ENCODE results near the gene RASA1. TPM values are rescaled to one million over a fixed set of nuclear protein-coding genes. Genes with fewer than 3 reads are reported as not detected.
A peak's percentile ranks its signal among the peaks of the same experiment; 100 is the strongest.

RASA1 gene
- total RNA-seq, 1 experiment from 2014 or later: 29.6 TPM

DNA sequence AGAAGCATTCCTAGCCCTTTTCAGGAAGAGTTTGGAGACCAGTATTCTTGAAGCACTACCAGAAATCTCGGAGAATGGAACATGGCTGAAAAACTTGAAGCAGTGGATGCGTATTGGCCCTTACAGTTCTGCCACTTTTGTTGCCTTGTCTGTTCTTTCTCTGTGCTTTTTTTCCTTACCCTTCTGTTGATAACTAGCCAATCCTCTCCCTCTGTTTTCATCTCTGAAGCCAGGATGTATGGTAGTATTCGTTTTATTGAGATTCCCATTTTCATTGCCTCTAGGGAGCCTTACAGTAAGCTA is 145.6 kb downstream of the RASA1 start:
- H3K23me2 ChIP-seq (ENCODE audit: insufficient read length, low read depth, low read length, poor library complexity, severe bottlenecking): peaks cover 6% of the 10 kb centered on the region
- H2BK12ac ChIP-seq (ENCODE audit: insufficient read length, low read depth, low read length): no peak overlapping the region
- no peaks in the 10 kb centered on the region for H3K9me3 ChIP-seq (ENCODE audit: control insufficient read depth, low read depth, low read length)
- no peak overlapping the region for H2BK120ac ChIP-seq (ENCODE audit: low read depth, low read length, poor library complexity, severe bottlenecking)
- no peak overlapping the region for H3K14ac ChIP-seq (ENCODE audit: insufficient read depth, low read length)
- H2BK20ac ChIP-seq (ENCODE audit: low read depth, low read length, poor library complexity, severe bottlenecking): no peak overlapping the region
- no peak overlapping the region for H2AK5ac ChIP-seq (ENCODE audit: insufficient read length, low read length)
- peak overlapping the region; percentile 25 for H2AFZ ChIP-seq (ENCODE audit: low read length)
- WGBS (ENCODE audit: extremely low coverage, insufficient read length, low lambda C conversion rate): no CpG with 5 or more reads among the region's 3 CpGs
- no peak overlapping the region for H4K5ac ChIP-seq (ENCODE audit: insufficient read length, low read depth, low read length)
- no peak overlapping the region for H3K27ac ChIP-seq (ENCODE audit: insufficient read length, low read depth, low read length)
- H3K4me2 ChIP-seq (ENCODE audit: insufficient read depth, insufficient read length, low read length): peak overlapping the region; percentile 91
- H3K79me2 ChIP-seq (ENCODE audit: insufficient read depth, low read length): peaks cover 5% of the 10 kb centered on the region; the same call in 1 of the 2 replicates
- no peak overlapping the region for H4K8ac ChIP-seq (replicated peaks; ENCODE audit: insufficient read length, low read depth, low read length)
- no peaks in the 10 kb centered on the region for H3K27me3 Mint-ChIP-seq (ENCODE audit: low read depth)
- peaks cover 10 to 14% of the 10 kb centered on the region in 2 experiments for H3K4me1 Mint-ChIP-seq
- no peaks in the 10 kb centered on the region for H3K79me1 ChIP-seq (ENCODE audit: insufficient read depth, low read depth, low read length, poor library complexity, severe bottlenecking)
- no peak overlapping the region for H3T11ph ChIP-seq (ENCODE audit: low read length)
- H3K36me3 Mint-ChIP-seq (ENCODE audit: insufficient read depth in 1 of 3, low read depth in 3 of 3): peaks cover 13 to 27% (median 25%) of the 10 kb centered on the region in 3 experiments; a peak in 5 of 7 replicates
- peak overlapping the region; percentile 89 to 97 for H3K4me3 Mint-ChIP-seq
- no peak overlapping the region for H3K4ac ChIP-seq (ENCODE audit: low read depth, low read length)
- H2BK15ac ChIP-seq (ENCODE audit: low read depth, low read length): no peak overlapping the region
- no peak for DNase-seq
- H3K56ac ChIP-seq (ENCODE audit: insufficient read length, low read depth, low read length): no peak overlapping the region
- no peaks in the 10 kb centered on the region for H3K4me1 ChIP-seq (ENCODE audit: insufficient read depth, low read length)
- H3K23ac ChIP-seq (ENCODE audit: insufficient read length, low read depth, low read length): no peak overlapping the region
- no peaks in the 10 kb centered on the region for H4K20me1 ChIP-seq (ENCODE audit: control insufficient read depth, insufficient read depth, insufficient read length)
- H4K91ac ChIP-seq (ENCODE audit: insufficient read length, low read depth, low read length): no peak overlapping the region
- H2BK5ac ChIP-seq (ENCODE audit: insufficient read length, low read length): no peak overlapping the region
- TF ChIP-seq, protein P1, sequence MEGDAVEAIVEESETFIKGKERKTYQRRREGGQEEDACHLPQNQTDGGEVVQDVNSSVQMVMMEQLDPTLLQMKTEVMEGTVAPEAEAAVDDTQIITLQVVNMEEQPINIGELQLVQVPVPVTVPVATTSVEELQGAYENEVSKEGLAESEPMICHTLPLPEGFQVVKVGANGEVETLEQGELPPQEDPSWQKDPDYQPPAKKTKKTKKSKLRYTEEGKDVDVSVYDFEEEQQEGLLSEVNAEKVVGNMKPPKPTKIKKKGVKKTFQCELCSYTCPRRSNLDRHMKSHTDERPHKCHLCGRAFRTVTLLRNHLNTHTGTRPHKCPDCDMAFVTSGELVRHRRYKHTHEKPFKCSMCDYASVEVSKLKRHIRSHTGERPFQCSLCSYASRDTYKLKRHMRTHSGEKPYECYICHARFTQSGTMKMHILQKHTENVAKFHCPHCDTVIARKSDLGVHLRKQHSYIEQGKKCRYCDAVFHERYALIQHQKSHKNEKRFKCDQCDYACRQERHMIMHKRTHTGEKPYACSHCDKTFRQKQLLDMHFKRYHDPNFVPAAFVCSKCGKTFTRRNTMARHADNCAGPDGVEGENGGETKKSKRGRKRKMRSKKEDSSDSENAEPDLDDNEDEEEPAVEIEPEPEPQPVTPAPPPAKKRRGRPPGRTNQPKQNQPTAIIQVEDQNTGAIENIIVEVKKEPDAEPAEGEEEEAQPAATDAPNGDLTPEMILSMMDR (conservative IDR thresholded peaks at IDR 0.05): no peak
- peak overlapping the region; percentile 81 to 96 (median 94); a peak in 5 of 7 replicates for H3K27ac Mint-ChIP-seq
- no peaks in the 10 kb centered on the region for H3K27me3 ChIP-seq (ENCODE audit: insufficient read depth, low read length)
- H3K9ac ChIP-seq (ENCODE audit: extremely low read depth, insufficient read length, low read length): no peak overlapping the region
- H3K18ac ChIP-seq (ENCODE audit: insufficient read length, low read depth, low read length): no peak overlapping the region
- H3K9me3 Mint-ChIP-seq: no peaks in the 10 kb centered on the region; a peak in 1 of 5 replicates

All from H9 (cell line).